M059J (cell line): ENCODE measurements around the gene RAB3B. TPM values are rescaled to one million over a fixed set of nuclear protein-coding genes. Genes with fewer than 3 reads are reported as not detected.

Source experiments
- DNase-seq: peaks from one replicate; pipeline ENCODE4 v3.0.0-alpha.2; 2012; ENCODE audit warnings: low read depth
- total RNA-seq: library from RNA; depleted of rRNA; stranded (reverse); fragments of >200 nt; shearing (Covaris generic); gene quantifications from 2 replicates; pipeline ENCODE4 v1.2.3, GENCODE V29; 2014

Gene RAB3B
- total RNA-seq, 1 experiment from 2014 or later, result 12.6 TPM

- DNase-seq, result peak; percentile 71
Observed at GRCh38 chr1:51956528-51957509, 33.7 kb downstream of the RAB3B start.

GRCh38 chr1:51955797-51956527 is 34.5 kb downstream of the RAB3B start:
- no peak for DNase-seq

- DNase-seq, result no peak
Observed at GRCh38 chr1:51954783-51955182, 35.7 kb downstream of the RAB3B start.

- DNase-seq, result no peak
Observed at GRCh38 chr1:51953079-51953478, 37.4 kb downstream of the RAB3B start.

GRCh38 chr1:51952638-51953037 is 37.9 kb downstream of the RAB3B start:
- DNase-seq, result no peak

- no peak for DNase-seq
Observed at GRCh38 chr1:51950701-51951100, 39.8 kb downstream of the RAB3B start.

GRCh38 chr1:51949014-51949702 is 41.3 kb downstream of the RAB3B start:
- DNase-seq, result no peak

- no peak for DNase-seq
Observed at GRCh38 chr1:51948491-51948915, 42.0 kb downstream of the RAB3B start.

- no peak for DNase-seq
Observed at GRCh38 chr1:51946300-51946699, 44.2 kb downstream of the RAB3B start.

GRCh38 chr1:51945591-51945990 is 44.9 kb downstream of the RAB3B start:
- DNase-seq, result no peak

GRCh38 chr1:51942281-51942680 is 48.2 kb downstream of the RAB3B start:
- no peak for DNase-seq

- no peak for DNase-seq
Observed at GRCh38 chr1:51941528-51941927, 49.0 kb downstream of the RAB3B start.

- no peak for DNase-seq
Observed at GRCh38 chr1:51937112-51937511, 53.4 kb downstream of the RAB3B start.

GRCh38 chr1:51936531-51936930 is 54.0 kb downstream of the RAB3B start:
- peak; percentile 30 for DNase-seq

GRCh38 chr1:51933344-51933743 is 57.2 kb downstream of the RAB3B start:
- no peak for DNase-seq

- DNase-seq, result no peak
Observed at GRCh38 chr1:51930329-51930728, 60.2 kb downstream of the RAB3B start.

- peak; percentile 26 for DNase-seq
Observed at GRCh38 chr1:51928896-51929295, 61.6 kb downstream of the RAB3B start.

- peak; percentile 40 for DNase-seq
Observed at GRCh38 chr1:51927029-51927428, 63.5 kb downstream of the RAB3B start.

- DNase-seq, result peak; percentile 58
Observed at GRCh38 chr1:51926171-51926812, 64.2 kb downstream of the RAB3B start.

GRCh38 chr1:51924455-51924854 is 66.0 kb downstream of the RAB3B start:
- DNase-seq, result peak; percentile 69

GRCh38 chr1:51922040-51922439 is 68.5 kb downstream of the RAB3B start:
- DNase-seq, result no peak

GRCh38 chr1:51920130-51920529 is 70.4 kb downstream of the RAB3B start:
- DNase-seq, result no peak
